Measurements from ENCODE around the gene MACIR.

MACIR gene

DNA sequence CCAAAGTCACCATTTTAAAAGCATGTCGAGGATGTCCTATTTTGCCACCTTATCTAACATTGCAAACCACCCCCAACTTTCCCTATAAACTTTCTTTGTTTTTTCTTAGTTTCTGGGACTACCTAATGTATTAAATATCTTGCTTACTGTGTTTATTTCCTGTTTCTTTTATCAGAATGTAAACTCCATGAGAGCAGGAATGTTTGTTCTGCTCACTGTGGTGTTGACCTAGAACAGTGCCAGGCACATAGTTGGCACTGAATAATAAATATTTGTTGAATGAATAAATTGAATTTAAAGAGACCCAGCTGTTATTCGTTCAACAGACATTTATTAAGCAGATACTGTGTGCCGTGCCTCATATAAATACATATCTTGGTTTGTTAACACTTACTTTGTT, 35.2 kb downstream of the MACIR start:
- no peak for ATAC-seq
- H3K36me3 Mint-ChIP-seq: no peaks in the 10 kb centered on the region
- no peaks in the 10 kb centered on the region for H3K4me1 Mint-ChIP-seq

DNA sequence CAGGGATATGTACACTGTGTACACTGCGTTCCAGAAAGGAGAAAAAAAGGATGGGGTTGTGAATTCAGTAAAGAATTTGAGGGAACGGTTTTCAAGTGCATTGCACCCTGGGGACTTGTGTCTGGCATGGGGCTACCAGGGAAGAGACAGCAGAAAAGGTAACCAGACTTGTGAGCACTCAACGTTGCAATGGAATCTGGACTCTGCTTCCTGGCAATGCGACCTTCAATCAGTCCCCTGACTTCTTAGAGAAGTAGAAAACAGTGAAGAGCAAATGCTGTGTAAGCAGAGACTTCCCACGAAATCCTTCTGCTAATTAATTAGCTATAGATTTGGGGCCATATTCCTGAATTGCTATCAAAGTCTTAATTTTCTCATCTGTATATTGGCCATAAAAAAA, 36.3 kb downstream of the MACIR start:
- DNase-seq (ENCODE audit: low spot score in 2 of 2): no peak
- H3K9me3 Mint-ChIP-seq: no peaks in the 10 kb centered on the region
- H3K27ac Mint-ChIP-seq: no peak overlapping the region
- no peak overlapping the region for H3K4me3 Mint-ChIP-seq
- no peaks in the 10 kb centered on the region for H3K36me3 Mint-ChIP-seq
- no peaks in the 10 kb centered on the region for H3K4me1 Mint-ChIP-seq
- no peak for ATAC-seq

More for the DNA sequence above, 35.2 kb downstream of the MACIR start:
- DNase-seq (ENCODE audit: low spot score in 2 of 2): no peak
- Mint-ChIP-seq H3K4me3 (no peak overlapping the region), H3K27ac (no peak overlapping the region), H3K9me3 (no peaks in the 10 kb centered on the region)

DNA sequence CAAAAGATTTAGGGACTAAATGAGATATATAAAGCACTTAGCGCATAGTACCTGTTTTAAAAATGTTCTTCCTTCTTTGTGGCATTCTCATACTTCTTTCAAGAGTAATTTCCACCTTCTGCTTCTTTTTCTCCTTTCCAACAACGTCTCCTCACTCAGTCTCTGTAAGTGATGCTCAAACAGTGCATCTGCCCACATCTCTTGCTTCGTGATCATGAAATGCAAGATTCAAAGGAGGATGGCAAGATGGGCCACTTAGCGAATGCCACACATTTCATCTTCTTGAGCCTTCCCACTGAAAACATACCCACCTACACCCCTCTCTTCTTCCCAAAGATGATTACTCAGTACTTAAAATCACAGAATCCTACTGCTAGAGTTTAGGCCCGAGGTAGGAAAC, 36.9 kb downstream of the MACIR start:
- no peak overlapping the region for H3K4me3 Mint-ChIP-seq
- DNase-seq (ENCODE audit: low spot score in 2 of 2) (no peak), ATAC-seq (no peak)
- no peaks in the 10 kb centered on the region for H3K36me3 Mint-ChIP-seq
- no peak overlapping the region for H3K27ac Mint-ChIP-seq
- H3K4me1 Mint-ChIP-seq: no peaks in the 10 kb centered on the region
- no peaks in the 10 kb centered on the region for H3K9me3 Mint-ChIP-seq

DNA sequence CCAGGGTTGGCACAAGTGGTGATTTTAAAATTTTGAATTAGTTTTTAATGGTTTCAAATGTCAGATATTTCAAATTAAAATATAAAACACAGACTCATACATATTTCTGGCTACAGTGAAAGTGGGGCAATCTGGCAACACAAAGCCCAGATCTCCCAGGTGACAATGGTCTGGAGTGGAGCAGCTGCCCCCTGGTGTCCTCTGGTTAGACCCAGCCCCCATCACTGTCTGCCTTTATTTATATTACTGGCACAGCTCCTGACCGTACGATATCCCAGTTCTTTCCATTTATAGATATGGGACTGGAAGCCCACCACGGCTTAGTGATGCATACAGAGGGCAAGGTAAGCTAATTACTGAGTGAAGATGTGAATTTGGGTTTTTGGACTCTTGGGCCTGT, 37.3 kb downstream of the MACIR start:
- Mint-ChIP-seq H3K27ac (no peak overlapping the region), H3K4me3 (no peak overlapping the region), H3K36me3 (no peaks in the 10 kb centered on the region), H3K9me3 (no peaks in the 10 kb centered on the region), H3K4me1 (no peaks in the 10 kb centered on the region)
- ATAC-seq (no peak), DNase-seq (ENCODE audit: low spot score in 2 of 2) (no peak)

DNA sequence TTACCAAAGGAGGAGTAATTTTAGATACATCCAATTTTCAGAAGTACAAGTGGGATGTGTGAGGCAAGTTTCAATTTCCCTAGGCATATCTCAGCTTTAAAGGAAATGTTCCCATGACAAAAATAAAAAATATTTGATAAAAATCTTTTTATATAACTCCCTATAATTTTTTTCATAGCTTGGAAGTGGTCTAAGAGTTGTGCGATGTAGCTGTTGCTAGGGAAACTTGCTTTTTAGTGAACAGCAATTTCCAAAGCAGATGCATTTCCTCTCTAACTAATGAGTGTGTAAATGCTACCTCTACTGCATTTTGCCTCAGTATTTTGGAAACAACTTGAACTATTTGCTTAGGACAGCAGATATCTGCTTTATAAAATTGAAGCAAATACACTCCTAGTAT, 39.6 kb downstream of the MACIR start:
- no peak overlapping the region for H3K4me3 Mint-ChIP-seq
- no peak for ATAC-seq
- no peaks in the 10 kb centered on the region for H3K36me3 Mint-ChIP-seq
- H3K27ac Mint-ChIP-seq: no peak overlapping the region
- DNase-seq (ENCODE audit: low spot score in 2 of 2): no peak
- no peaks in the 10 kb centered on the region for H3K4me1 Mint-ChIP-seq
- no peaks in the 10 kb centered on the region for H3K9me3 Mint-ChIP-seq

DNA sequence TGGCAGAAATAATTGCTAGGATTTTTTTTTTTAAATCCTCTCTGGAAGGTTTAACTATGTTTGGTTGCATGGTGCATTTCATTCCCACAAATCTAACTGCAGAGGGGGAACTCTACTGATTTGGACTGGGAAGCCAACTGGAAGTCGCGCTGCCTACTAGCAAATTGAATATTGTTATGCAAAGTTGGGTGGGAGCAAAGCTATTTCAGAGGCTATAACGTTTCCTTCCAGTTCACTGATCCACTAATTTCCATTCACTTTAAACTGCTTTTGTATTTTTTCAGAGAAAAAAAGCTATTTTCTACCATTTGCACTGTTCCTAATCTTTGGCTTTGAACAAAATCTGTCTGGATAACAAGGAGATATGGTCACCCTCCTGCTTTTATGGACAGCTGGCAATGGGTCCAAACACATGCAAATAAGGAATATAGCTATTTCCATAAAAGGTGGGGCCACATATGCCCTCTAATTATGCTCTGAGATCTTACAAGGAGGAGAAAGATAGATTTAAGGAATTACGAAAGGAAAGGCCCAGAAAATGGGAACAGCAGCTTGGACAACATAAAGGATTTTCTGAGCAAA, 40.1 kb downstream of the MACIR start:
- Mint-ChIP-seq H3K27ac (no peak overlapping the region), H3K9me3 (no peaks in the 10 kb centered on the region), H3K36me3 (no peaks in the 10 kb centered on the region), H3K4me3 (no peak overlapping the region), H3K4me1 (no peaks in the 10 kb centered on the region)
- no peak for DNase-seq (ENCODE audit: low spot score in 2 of 2)
- ATAC-seq: no peak

DNA sequence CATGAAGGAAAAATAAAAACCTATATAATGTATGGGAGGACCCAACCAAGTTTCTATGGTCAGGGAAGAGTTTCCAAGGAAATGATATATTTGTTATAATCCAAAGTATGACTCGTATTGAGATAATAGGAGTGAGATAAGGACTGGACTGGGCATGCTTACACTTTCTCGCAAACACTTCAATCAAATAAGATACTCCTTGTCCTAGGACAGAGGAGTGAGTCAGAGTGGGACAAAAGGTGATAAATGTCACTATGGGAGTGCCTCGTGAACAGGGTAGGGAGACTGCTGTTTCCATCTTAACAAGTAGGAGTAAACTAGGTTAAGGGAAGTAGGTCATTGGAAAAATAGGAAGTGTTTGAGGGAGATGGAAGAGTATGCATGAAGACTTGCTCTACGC, 47.2 kb downstream of the MACIR start:
- DNase-seq (ENCODE audit: low spot score in 2 of 2) (no peak), ATAC-seq (no peak)
- H3K36me3 Mint-ChIP-seq: no peaks in the 10 kb centered on the region
- H3K27ac Mint-ChIP-seq: no peak overlapping the region
- H3K9me3 Mint-ChIP-seq: no peaks in the 10 kb centered on the region
- H3K4me3 Mint-ChIP-seq: no peak overlapping the region
- H3K4me1 Mint-ChIP-seq: no peaks in the 10 kb centered on the region

DNA sequence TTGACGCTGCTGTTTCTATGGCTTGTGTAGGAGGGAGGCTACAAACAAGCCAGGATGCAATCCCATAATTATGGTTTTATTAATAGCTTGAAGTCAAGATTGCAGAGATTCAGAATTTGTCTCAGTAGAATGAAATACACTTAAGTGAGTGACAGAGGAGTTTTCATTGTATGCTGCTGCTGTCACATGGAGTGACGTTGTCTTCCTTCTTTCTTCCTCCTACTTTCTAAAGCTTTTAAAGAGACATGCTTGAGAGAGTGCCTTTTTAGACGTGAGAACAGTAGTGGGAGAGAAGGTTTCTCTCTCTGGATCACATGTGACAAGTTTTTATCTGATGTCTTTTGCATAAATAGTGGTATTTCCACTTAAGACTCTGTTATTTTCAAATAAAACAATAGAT, 48.9 kb downstream of the MACIR start:
- no peaks in the 10 kb centered on the region for H3K4me1 Mint-ChIP-seq
- no peak overlapping the region for H3K27ac Mint-ChIP-seq
- ATAC-seq (no peak), DNase-seq (ENCODE audit: low spot score in 2 of 2) (no peak)
- no peaks in the 10 kb centered on the region for H3K36me3 Mint-ChIP-seq
- no peaks in the 10 kb centered on the region for H3K9me3 Mint-ChIP-seq
- no peak overlapping the region for H3K4me3 Mint-ChIP-seq

DNA sequence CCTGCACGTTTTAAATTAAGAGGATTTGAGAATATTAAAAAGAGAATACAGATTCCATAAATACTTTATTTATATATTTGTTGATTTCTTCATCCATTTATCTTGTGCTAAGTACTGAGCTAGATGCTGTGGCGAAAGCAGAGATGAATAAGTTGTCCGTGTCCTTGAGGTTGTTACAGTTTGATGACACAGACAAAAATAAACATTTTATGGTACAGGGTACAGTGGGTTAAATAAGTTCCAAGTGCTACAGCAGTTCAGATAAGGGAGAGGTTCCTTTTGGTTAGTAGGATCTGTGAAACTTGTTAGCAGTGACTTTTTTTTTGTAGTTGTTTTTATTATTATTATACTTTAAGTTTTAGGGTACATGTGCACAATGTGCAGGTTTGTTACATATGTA, 50.2 kb downstream of the MACIR start:
- no peak overlapping the region for H3K27ac Mint-ChIP-seq
- DNase-seq (ENCODE audit: low spot score in 2 of 2) (no peak), ATAC-seq (no peak)
- no peak overlapping the region for H3K4me3 Mint-ChIP-seq
- no peaks in the 10 kb centered on the region for H3K4me1 Mint-ChIP-seq
- H3K36me3 Mint-ChIP-seq: no peaks in the 10 kb centered on the region
- H3K9me3 Mint-ChIP-seq: no peaks in the 10 kb centered on the region

DNA sequence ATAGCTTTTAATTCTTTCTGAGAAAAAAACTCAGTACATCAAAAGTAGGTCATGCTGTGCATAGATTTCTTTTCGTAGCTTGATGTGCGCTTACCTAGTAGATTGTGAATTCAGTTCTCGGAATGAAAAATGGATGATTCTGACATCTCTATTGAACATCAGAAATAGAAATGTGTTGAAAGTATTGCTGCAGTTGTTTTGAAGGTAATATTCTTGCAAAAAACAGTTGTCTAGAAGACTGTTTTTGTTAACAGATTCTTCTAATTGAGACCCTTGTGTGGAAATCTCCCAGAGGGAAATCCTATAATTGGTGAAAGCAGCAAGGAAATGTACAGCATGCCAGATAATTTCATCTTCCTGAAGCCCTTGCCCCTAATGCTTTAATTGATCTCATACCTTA, 54.5 kb downstream of the MACIR start:
- Mint-ChIP-seq H3K9me3 (no peaks in the 10 kb centered on the region), H3K27ac (no peak overlapping the region), H3K4me3 (no peak overlapping the region), H3K36me3 (no peaks in the 10 kb centered on the region), H3K4me1 (no peaks in the 10 kb centered on the region)
- no peak for ATAC-seq
- no peak for DNase-seq (ENCODE audit: low spot score in 2 of 2)

DNA sequence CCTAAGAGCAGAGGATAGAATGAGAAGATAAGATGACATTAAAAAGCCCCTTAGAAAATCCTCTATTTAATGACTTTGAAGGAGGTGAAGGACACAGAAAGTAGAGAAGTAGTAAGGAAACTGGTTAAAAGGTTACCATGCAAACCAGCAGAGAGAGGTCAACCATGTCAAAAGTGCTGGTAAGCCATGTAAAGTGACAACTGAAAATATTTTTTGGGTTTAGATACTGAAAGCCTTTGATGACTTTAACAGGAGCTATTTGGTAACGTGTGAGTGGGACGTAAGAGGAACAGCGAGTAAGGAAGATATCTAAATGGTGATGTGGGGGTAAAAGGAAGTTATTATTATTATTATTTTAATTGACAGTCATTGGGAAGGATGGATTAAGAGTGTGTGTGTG, 56.9 kb downstream of the MACIR start:
- DNase-seq (ENCODE audit: low spot score in 2 of 2): no peak
- no peaks in the 10 kb centered on the region for H3K36me3 Mint-ChIP-seq
- ATAC-seq: no peak
- no peaks in the 10 kb centered on the region for H3K9me3 Mint-ChIP-seq
- H3K4me1 Mint-ChIP-seq: no peaks in the 10 kb centered on the region
- no peak overlapping the region for H3K4me3 Mint-ChIP-seq
- H3K27ac Mint-ChIP-seq: no peak overlapping the region

DNA sequence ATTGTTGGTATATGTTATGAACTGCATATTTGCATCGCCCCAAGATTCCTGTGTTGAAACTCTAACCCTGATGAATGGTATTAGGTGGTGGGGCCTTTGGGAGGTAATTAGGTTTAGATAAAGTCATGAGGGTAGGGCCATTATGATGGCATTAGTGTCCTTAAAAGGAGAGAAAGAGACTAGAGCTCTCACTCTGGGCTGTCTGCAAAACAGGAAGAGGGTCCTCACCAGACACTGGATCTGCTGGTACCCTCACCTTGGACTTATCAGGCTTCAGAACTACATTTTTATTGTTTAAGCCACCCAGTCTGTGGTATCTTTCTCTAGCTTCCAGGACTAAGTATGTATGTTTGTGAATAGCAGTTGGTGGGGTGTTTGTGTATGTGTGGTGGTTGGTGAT, 68.9 kb downstream of the MACIR start:
- Mint-ChIP-seq H3K4me1 (no peaks in the 10 kb centered on the region), H3K9me3 (no peaks in the 10 kb centered on the region), H3K4me3 (no peak overlapping the region), H3K36me3 (no peaks in the 10 kb centered on the region), H3K27ac (no peak overlapping the region)
- DNase-seq (ENCODE audit: low spot score in 2 of 2) (no peak), ATAC-seq (no peak)

DNA sequence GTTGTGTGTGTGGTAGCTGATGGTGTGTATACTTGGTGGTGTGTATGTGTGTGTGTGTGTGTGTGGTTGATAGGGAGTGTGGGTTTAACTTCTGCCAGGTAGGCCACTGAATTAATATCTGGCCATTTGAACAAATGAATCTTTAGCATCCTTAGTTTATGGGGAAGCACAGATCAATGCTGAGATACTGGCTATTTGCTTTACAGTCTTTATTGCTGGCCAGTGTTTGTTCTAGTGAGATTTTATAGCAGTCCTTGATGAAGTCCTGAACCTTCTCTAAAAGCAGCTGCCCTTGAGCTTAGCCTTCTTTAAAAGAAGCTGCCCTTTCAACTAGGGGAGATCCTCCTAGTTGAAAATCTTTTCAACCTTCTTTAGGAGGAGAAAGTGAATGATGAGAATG, 69.3 kb downstream of the MACIR start:
- Mint-ChIP-seq H3K4me3 (no peak overlapping the region), H3K27ac (no peak overlapping the region), H3K9me3 (no peaks in the 10 kb centered on the region), H3K36me3 (no peaks in the 10 kb centered on the region), H3K4me1 (no peaks in the 10 kb centered on the region)
- DNase-seq (ENCODE audit: low spot score in 2 of 2) (no peak), ATAC-seq (no peak)

Data from stimulated activated effector memory CD8-positive, alpha-beta T cell treated with anti-CD3 and anti-CD28 coated beads, Interleukin-12 subunit alpha, Interleukin-12 subunit beta, amount 100 ng/mL, for 72 hours (primary cell).